IMR-90 (cell line): Measurements from ENCODE around the gene YTHDC2. TPM values are rescaled to one million over a fixed set of nuclear protein-coding genes. Genes with fewer than 3 reads are reported as not detected.
A peak's percentile ranks its signal among the peaks of the same experiment; 100 is the strongest.

Experiments
- ATAC-seq: fragments of 200-7000 bp; cut with Tn5 transposase; 2 replicates; pipeline ENCODE4 v1.9.1; 2020; ENCODE audit warnings: low read depth, mild to moderate bottlenecking, moderate library complexity
- BruUV-seq: library from RNA; stranded (reverse); fragments of 400-500 nt; replicated peaks from 2 replicates; lab custom pipeline; 2021; lab: Mats Ljungman, UMichigan
- CTCF ChIA-PET: fragments of 300-600 bp; formaldehyde crosslinking; extraction: SDS; loops from one replicate; lab custom pipeline; 2021; ENCODE audit warnings: antibody characterized with exemption; lab: Yijun Ruan, JAX
- POLR2A ChIA-PET: fragments of 300-600 bp; sonication (Branson Sonifier 250); formaldehyde crosslinking; loops from one replicate; lab custom pipeline; 2022; ENCODE audit warnings: antibody characterized with exemption; ENCODE audit not compliant: unreplicated experiment; lab: Charles Lee
- DNase-seq: peaks from one replicate; pipeline ENCODE4 v3.0.0; 2013
- H2AFZ ChIP-seq: replicated peaks from 2 replicates; pipeline ENCODE3; 2013; ENCODE audit warnings: low read length, mild to moderate bottlenecking; ENCODE audit not compliant: poor library complexity
- H2AK5ac ChIP-seq: 2 replicates; pipeline ENCODE4 v1.6.1; 2013; ENCODE audit warnings: low read depth, low read length, inconsistent platforms
- H2AK9ac ChIP-seq: replicated peaks from 2 replicates; pipeline ENCODE3; 2013; ENCODE audit warnings: mild to moderate bottlenecking, low read depth, low read length, moderate library complexity; ENCODE audit not compliant: poor library complexity
- H2BK120ac ChIP-seq: 2 replicates; pipeline ENCODE4 v1.6.1; 2013; ENCODE audit warnings: low read depth, low read length, inconsistent platforms
- H2BK15ac ChIP-seq: 3 replicates; pipeline ENCODE4 v1.6.1; 2013; ENCODE audit warnings: low read depth, low read length, inconsistent platforms
- H2BK20ac ChIP-seq: 2 replicates; pipeline ENCODE4 v1.6.1; 2013; ENCODE audit warnings: low read depth, mild to moderate bottlenecking, inconsistent platforms, low read length, moderate library complexity
- H2BK5ac ChIP-seq: 2 replicates; pipeline ENCODE4 v1.6.1; 2013; ENCODE audit warnings: mild to moderate bottlenecking, low read depth, low read length, inconsistent platforms; ENCODE audit not compliant: poor library complexity, severe bottlenecking
- H3K14ac ChIP-seq: replicated peaks from 2 replicates; pipeline ENCODE4 v1.6.1; 2013; ENCODE audit warnings: low read depth, low read length, inconsistent platforms
- H3K18ac ChIP-seq: 2 replicates; pipeline ENCODE4 v1.6.1; 2013; ENCODE audit warnings: low read depth, low read length, control low read depth
- H3K23ac ChIP-seq: 2 replicates; pipeline ENCODE4 v1.6.1; 2013; ENCODE audit warnings: low read depth, low read length, inconsistent platforms
- H3K27ac ChIP-seq: 2 replicates; pipeline ENCODE4 v1.5.1; 2013; ENCODE audit warnings: mild to moderate bottlenecking, control low read depth, low read length; ENCODE audit not compliant: insufficient read depth
- H3K27me3 ChIP-seq: 2 replicates; pipeline ENCODE4 v1.6.1; 2013; ENCODE audit warnings: low read length; ENCODE audit not compliant: control insufficient read depth, insufficient read depth
- H3K36me3 ChIP-seq: 2 replicates; pipeline ENCODE4 v1.6.1; 2013; ENCODE audit warnings: low read length, mixed read lengths; ENCODE audit not compliant: control insufficient read depth, insufficient read depth
- H3K4ac ChIP-seq: 2 replicates; pipeline ENCODE4 v1.6.1; 2013; ENCODE audit warnings: low read depth, low read length, inconsistent platforms
- H3K4me1 ChIP-seq: 2 replicates; pipeline ENCODE4 v1.6.1; 2013; ENCODE audit warnings: low read length, mixed read lengths; ENCODE audit not compliant: control insufficient read depth, insufficient read depth
- H3K4me2 ChIP-seq: 2 replicates; pipeline ENCODE4 v1.6.1; 2013; ENCODE audit warnings: low read depth, mild to moderate bottlenecking, control low read depth, low read length, moderate library complexity
- H3K4me3 ChIP-seq: 2 replicates; pipeline ENCODE4 v1.5.1; 2013; ENCODE audit warnings: low read depth, mild to moderate bottlenecking, control low read depth, low read length, moderate library complexity; ENCODE audit not compliant: insufficient read depth
- H3K56ac ChIP-seq: 2 replicates; pipeline ENCODE4 v1.6.1; 2013; ENCODE audit warnings: low read length, inconsistent platforms; ENCODE audit not compliant: insufficient read depth; ENCODE audit errors: extremely low read depth
- H3K79me1 ChIP-seq, 2 experiments: 2 replicates each; pipeline ENCODE4 v1.6.1; 2013; ENCODE audit warnings: low read length in 2 of 2, inconsistent platforms in 1 of 2, low read depth in 1 of 2
- H3K9ac ChIP-seq: 2 replicates; pipeline ENCODE4 v1.6.1; 2013; ENCODE audit warnings: low read depth, low read length, control low read depth
- H3K9me1 ChIP-seq: 2 replicates; pipeline ENCODE4 v1.6.1; 2013; ENCODE audit warnings: low read length, inconsistent platforms; ENCODE audit not compliant: insufficient read depth
- H3K9me3 ChIP-seq: 2 replicates; pipeline ENCODE4 v1.6.1; 2013; ENCODE audit warnings: low read length; ENCODE audit not compliant: control insufficient read depth, insufficient read depth
- H4K20me1 ChIP-seq: 2 replicates; pipeline ENCODE4 v1.6.1; 2013; ENCODE audit warnings: low read length, inconsistent platforms; ENCODE audit not compliant: insufficient read depth
- H4K5ac ChIP-seq: 2 replicates; pipeline ENCODE4 v1.6.1; 2013; ENCODE audit warnings: mild to moderate bottlenecking, low read depth, low read length, control low read depth
- H4K8ac ChIP-seq, 2 experiments: 2 replicates each; pipeline ENCODE4 v1.6.1; 2013; ENCODE audit warnings: low read depth in 2 of 2, low read length in 2 of 2, control low read depth in 1 of 2, inconsistent platforms in 1 of 2
- H4K91ac ChIP-seq: 2 replicates; pipeline ENCODE4 v1.6.1; 2013; ENCODE audit warnings: low read depth, low read length, inconsistent platforms; ENCODE audit not compliant: insufficient read depth
- BHLHE40 ChIP-seq: fragments of 150-350 bp; IDR thresholded peaks from 2 replicates; pipeline ENCODE4 v1.6.1; 2016; ENCODE audit warnings: mild to moderate bottlenecking, low read depth, low read length
- CEBPB ChIP-seq: IDR thresholded peaks from 2 replicates; pipeline ENCODE4 v1.6.1; 2012; ENCODE audit warnings: low read depth, low read length, improper control_type of control experiment
- CHD1 ChIP-seq: IDR thresholded peaks from 2 replicates; pipeline ENCODE4 v1.6.1; 2012; ENCODE audit warnings: low read depth, low read length, improper control_type of control experiment
- MAFK ChIP-seq: IDR thresholded peaks from 2 replicates; pipeline ENCODE4 v1.6.1; 2012; ENCODE audit warnings: low read depth, low read length, improper control_type of control experiment
- RAD21 ChIP-seq: IDR thresholded peaks from 2 replicates; pipeline ENCODE4 v1.6.1; 2012; ENCODE audit warnings: low read length, improper control_type of control experiment
- RCOR1 ChIP-seq: IDR thresholded peaks from 2 replicates; pipeline ENCODE4 v1.6.1; 2012; ENCODE audit warnings: mild to moderate bottlenecking, low read length, improper control_type of control experiment; ENCODE audit not compliant: insufficient replicate concordance
- RFX5 ChIP-seq: IDR thresholded peaks from 2 replicates; pipeline ENCODE4 v1.8.0; 2012; ENCODE audit warnings: low read depth, mild to moderate bottlenecking, low read length, moderate library complexity
- SMC3 ChIP-seq: fragments of 150-350 bp; IDR thresholded peaks from 2 replicates; pipeline ENCODE4 v1.6.1; 2016; ENCODE audit warnings: low read depth, mild to moderate bottlenecking, antibody characterized with exemption, low read length, moderate library complexity
- USF2 ChIP-seq: fragments of 150-350 bp; IDR thresholded peaks from 2 replicates; pipeline ENCODE4 v1.6.1; 2017; ENCODE audit warnings: mild to moderate bottlenecking, antibody characterized with exemption, low read length, low read depth
- WGBS, 2 experiments: methylation state at CpG; one replicate each; pipeline versions ENCODE4 v1.1.5 to v1.1.7; 2013; ENCODE audit warnings: missing lambda C conversion rate in 2 of 2; ENCODE audit not compliant: insufficient read length in 1 of 2; ENCODE audit errors: extremely low coverage in 2 of 2; 5-methylcytosine and 5-hydroxymethylcytosine counted together
- dilution Hi-C: fragments of 300-500 bp; cut with HindIII; formaldehyde crosslinking; loops from one replicate; pipeline ENCODE4 v1.14.3; 2018; ENCODE audit warnings: low sequenced_read_pairs; ENCODE audit not compliant: unreplicated experiment
- in situ Hi-C: fragments of 300-500 bp; cut with MboI; formaldehyde crosslinking; loops from 3 replicates; pipeline ENCODE4 v1.14.3; 2019; ENCODE audit warnings: low sequenced_read_pairs, inconsistent platforms, mixed read lengths
- intact Hi-C: fragments of 100-400 bp; cut with micrococcal nuclease; formaldehyde crosslinking; loops from 2 replicates; pipeline ENCODE4 v1.10.0; 2022
- polyA plus RNA-seq, 3 experiments: library from polyadenylated mRNA; depleted of rRNA; stranded (reverse); fragments of >200 nt; gene quantifications; 2 replicates each; pipeline ENCODE4 v1.2.3, GENCODE V29; 2012; ENCODE audit warnings: low replicate concordance in 1 of 3
- total RNA-seq: library from RNA; depleted of rRNA; stranded (reverse); fragments of >200 nt; gene quantifications from 2 replicates; pipeline ENCODE4 v1.2.3, GENCODE V29; 2012

The YTHDC2 gene
- total and polyA plus RNA-seq, 2 of the 4 experiments (the other 2 are of a cell fraction) = 6.5 to 13.4 TPM

- no peaks in the 10 kb centered on the region for H3K27me3 ChIP-seq
- no peaks in the 10 kb centered on the region for H3K9me1 ChIP-seq
- dilution Hi-C loops = no loop called here
- H4K20me1 ChIP-seq = no peaks in the 10 kb centered on the region
- no peak overlapping the region for H3K9ac ChIP-seq
- no CpG with 5 or more reads among the region's 3 CpGs for WGBS, 2 experiments
- H2BK15ac ChIP-seq = no peak overlapping the region
- no TSS peak for BruUV-seq
- H3K18ac ChIP-seq = no peak overlapping the region
- H3K4ac ChIP-seq = no peak overlapping the region
- 0 out of 2 replicates have a peak overlapping the region, but pooled peaks have one; percentile 67 for H3K14ac ChIP-seq
- H2AK5ac ChIP-seq = no peak overlapping the region
- peak; percentile 99 for ATAC-seq
- no peak overlapping the region for H4K91ac ChIP-seq
- no peak overlapping the region for H2BK20ac ChIP-seq
- peak overlapping the region; percentile 72 for H2BK5ac ChIP-seq
- DNase-seq = peak; percentile 79
- H4K5ac ChIP-seq = no peak overlapping the region; the same call in 1 of the 2 replicates
- H3K4me2 ChIP-seq = peak overlapping the region; percentile 97
- ChIA-PET CTCF (no interaction called here), POLR2A (no interaction called here)
- H2AFZ ChIP-seq = no peak overlapping the region
- peaks cover 3% of the 10 kb centered on the region for H3K4me1 ChIP-seq
- TF ChIP-seq CEBPB = no peak
- no peak for TF ChIP-seq MAFK
- TF ChIP-seq RAD21 = no peak
- peak; percentile 41 for TF ChIP-seq BHLHE40
- TF ChIP-seq USF2 = no peak
- no peak for TF ChIP-seq RFX5
- TF ChIP-seq RCOR1 = no peak
- no peak for TF ChIP-seq CHD1
- no peak for TF ChIP-seq SMC3
- peaks cover 4 to 10% of the 10 kb centered on the region in 2 experiments; a peak in 3 of 4 replicates for H3K79me1 ChIP-seq
- H3K9me3 ChIP-seq = no peaks in the 10 kb centered on the region
- intact Hi-C loops = no loop called here
- in situ Hi-C loops = no loop called here
- no peak overlapping the region for H2AK9ac ChIP-seq
- no peak overlapping the region; the same call in 1 of the 2 replicates for H3K4me3 ChIP-seq
- peaks cover 8% of the 10 kb centered on the region for H3K36me3 ChIP-seq
- no peak overlapping the region for H3K56ac ChIP-seq
- peak overlapping the region; percentile 63; the same call in 1 of the 2 replicates for H3K27ac ChIP-seq
- H2BK120ac ChIP-seq = no peak overlapping the region
- H4K8ac ChIP-seq = no peak overlapping the region
- no peak overlapping the region for H3K23ac ChIP-seq
These were observed 33.2 kb downstream of the YTHDC2 start for GRCh38 chr5:113546703-113547183.
